HUDEP-2 (cell line): ENCODE measurements around the gene TANC1.
A peak's percentile ranks its signal among the peaks of the same experiment; 100 is the strongest.

Experiments
- DNase-seq, 76 experiments: peaks; one replicate each; lab custom pipeline; 2025; ENCODE audit not compliant: unreplicated experiment in 76 of 76; lab: John Stamatoyannopoulos, UW

TANC1 gene

DNA sequence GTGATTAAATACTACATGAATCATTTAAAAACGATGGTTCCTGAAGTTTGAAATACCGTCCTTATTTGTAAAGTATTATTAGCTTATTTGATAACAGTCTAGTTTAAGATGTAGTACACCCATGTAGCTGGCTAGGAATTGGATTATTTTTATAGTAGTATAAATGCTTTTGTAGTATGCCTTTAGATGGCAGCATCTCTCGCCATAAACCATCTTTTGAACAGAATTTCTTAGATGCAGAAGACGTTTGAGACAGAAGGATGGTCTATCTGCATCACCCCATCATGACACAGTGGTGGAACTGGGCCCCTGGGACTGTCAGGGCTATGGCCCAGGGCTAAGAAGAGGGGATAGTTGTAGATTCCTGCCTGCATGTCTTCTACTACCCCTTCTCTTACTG is 165.4 kb downstream of the TANC1 start:
- peak in 28 of 76 experiments; percentile 2 to 64 (median 25) for DNase-seq

DNA sequence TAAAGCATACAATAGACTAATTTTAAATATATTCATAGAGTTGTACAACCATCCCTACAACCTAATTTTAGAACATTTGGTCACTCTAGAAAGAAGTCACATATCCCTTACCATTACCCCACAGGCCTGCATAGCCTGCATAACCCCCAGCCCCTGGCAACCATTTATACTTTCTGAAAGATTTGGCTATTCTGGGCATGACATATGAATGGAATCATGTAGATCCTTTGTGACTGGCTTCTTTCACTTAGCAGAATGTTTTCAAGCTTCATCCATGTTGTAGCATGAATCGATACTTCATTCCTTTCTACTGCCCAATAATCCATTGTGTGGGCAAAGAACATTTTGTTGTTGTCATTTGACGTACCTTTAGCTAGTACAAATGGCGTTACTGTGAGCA is 166.5 kb downstream of the TANC1 start:
- no peak for DNase-seq

DNA sequence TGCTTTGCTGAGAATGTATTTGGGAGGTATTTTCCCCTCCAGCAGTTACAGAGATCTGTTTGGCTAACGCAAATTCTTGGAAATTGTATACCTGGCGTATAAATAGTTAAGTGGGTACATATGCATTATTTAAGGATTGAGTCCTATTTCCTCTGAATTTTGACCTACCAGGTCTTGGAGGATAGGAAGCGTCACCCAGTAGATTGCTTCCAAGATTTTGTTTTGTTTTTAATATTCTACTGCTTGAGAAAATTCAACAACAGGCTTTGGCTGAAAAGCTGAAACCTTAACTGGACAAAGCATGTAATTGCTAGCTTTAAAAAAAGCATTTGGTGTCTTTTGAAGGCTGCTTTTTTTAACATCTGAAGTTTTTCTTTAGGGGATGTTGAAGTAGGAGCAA is 168.0 kb downstream of the TANC1 start:
- no peak for DNase-seq

DNA sequence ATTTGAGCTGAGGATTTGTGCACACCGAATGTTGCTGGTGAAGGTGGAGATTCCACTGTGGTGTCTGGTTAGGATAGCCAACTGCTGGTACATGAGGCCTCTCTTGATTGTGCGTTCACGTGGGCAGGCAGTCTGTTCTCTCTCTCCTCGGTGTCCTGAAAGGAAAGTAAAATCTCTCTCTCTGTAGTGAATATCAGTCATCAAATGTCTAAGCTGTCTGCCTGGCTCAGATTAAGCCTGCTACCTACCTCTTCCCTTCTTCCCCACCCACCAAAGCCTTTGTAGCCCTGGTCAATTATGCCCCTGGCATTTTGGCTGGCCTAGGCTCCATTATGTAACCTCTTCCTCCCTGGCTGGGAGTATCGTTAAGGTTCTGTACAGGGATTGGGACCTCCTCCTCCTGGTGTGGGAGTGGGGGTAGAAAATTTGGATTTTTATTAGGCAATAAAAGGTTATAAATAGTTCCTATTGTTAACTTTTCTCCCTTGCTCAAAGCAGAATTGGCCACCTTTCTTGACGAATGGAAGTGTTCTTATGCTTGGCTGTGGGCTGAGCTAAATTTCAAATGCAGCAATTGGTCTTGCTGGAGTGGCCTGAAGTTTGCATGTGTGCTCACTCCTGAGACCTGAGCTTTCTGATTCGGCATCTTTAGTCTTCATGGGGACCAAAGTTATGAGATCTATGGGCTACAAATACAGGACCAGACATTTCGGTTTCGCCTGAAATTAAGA is 169.2 kb downstream of the TANC1 start:
- peak in 55 of 76 experiments; percentile 13 to 77 (median 37) for DNase-seq

DNA sequence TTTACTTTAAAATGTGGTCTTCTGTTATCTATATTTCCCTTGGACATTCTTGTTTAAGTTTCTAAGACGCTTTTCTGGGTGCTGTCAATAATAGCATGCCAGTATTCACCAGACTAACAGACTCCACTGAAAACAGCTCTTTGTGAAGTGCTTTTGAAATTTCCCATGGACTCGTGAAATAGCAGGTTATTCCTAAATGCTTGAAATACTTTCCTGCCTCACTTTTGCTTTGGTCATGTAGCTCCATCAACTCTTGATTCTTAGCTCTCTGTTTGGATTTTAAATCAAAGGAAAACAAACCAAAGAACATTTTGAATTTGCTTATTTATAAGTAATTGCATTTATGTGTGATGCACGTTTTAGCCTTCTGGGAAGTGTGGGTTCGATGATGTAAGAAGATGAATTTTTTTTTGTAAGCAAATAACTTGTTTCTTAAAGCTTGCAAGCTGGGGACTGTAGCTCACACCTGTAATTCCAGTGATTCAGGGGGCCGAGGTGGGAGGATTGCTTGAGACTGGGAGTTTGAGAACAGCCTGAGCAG is 170.3 kb downstream of the TANC1 start:
- DNase-seq = no peak

DNA sequence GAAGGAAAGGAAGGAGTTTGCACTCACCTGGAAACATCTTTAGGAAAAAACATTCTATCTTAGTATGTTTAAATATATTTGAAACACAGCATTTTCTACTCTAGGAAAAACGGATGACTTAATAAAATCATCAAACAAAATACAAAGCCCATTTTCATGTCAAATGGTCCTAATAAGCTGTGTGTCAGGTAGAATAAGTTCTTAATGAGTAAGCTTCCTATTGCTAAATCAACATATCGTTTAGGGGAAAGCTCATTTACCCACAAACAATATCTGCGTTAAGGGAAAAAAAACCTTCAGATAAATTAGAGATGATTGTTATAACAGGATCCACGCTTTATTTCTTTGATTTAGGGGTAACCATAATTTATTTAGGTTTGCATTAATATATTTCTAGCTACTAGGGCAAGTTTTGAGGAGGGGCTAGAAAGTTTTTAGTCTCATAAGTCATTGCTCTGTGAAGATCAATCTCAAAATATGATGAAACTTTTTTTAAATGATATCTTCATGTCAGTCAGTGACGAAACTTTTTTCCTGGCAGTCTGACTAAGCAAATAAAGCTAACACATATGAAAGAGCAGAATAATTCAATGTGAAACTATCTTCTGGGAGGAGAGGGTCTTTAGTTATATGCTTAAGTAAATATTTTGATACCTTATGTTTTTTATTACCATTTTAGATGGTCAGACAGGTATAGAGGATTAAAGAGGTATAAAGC is 170.9 kb downstream of the TANC1 start:
- DNase-seq = peak in 1 of 76 experiments; percentile 16

DNA sequence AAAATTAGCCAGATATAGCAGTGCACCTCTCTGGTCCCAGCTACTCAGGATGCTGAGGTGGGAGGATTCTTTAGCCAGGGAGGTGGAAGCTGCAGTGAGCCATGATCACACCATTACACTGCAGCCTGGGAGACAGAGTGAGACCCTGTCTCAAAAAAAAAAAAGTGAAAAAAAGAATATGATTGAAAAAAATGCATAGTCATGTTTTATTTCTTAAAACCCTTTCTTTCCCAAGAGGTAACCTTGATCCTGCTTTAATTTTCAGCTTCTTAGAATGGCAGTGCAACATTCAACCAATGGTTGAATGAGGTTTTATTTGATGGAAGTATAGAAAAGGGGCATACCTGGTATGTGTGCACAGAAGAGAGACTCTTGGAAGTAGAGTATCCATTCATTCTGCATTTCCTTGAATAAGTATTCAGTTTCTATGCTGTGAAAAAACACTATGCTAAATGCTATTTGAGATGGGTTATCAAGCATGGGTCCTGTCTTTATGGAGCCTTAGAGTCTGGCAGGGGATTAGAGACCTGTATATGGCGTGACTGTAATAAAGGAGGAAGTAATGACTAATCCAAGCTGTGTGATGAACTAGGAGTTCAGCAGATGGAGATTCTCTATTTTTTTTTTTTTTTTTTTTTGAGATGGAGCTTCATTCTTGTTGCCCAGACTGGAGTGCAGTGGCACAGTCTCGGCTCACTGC is 171.8 kb downstream of the TANC1 start:
- DNase-seq = peak in 3 of 76 experiments; percentile 18 to 29 (median 27)

DNA sequence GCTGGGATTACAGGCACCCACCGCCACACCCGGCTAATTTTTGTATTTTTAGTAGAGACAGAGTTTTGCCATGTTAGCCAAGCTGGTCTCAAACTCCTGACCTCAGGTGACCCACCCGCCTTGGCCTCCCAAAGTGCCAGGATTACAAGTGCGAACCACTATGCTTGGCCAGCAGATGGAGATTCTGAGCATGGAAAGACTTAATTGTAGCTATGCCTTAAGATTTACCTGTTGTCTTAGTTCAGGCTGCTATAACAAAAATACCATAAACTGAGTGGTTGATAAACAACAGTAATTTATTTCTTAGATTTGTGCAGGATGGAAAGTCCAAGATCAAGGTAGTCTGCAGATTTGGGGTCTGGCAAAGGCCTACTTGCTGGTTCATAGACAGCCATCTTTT is 172.4 kb downstream of the TANC1 start:
- peak in 9 of 76 experiments; percentile 14 to 46 (median 30) for DNase-seq

DNA sequence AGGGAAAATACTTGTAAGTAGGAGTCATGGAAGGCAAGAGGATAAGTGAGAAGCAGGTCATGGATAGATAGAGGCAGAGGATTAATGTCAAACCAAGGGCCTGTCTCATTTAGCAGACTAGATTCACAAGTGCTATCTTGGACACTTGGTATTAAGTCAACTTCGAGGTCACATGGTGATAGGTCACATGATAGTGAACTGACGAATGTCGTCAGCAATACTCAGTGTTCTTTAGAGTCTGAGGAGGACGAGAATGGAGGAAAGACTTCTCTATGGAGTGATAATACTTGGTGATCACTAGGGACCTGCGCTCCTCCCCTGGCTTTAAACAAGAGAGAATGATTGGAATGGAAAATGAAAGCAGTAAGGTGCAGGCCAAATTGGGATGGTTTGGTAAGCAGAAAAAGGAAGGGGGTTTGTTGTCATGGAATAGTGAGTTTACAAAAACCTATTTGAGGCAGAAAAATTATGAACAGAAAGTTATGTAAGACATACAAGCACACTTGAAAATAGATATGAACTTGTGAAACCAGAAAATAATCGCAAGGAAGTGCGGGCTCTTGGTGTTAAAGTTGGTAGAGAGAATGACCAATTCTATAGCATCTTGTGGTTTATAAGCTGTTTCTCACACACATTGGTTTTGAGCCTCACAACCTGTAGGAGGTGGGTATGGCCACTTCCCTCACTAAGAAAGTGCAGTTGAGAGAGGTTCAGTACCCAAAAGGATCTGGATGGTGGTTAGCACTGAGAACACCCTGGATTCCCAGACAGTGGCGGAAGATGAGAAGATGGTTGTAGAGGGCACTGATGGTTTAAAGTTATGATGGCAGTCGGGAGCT is 176.6 kb downstream of the TANC1 start:
- DNase-seq = peak in 1 of 76 experiments; percentile 33

DNA sequence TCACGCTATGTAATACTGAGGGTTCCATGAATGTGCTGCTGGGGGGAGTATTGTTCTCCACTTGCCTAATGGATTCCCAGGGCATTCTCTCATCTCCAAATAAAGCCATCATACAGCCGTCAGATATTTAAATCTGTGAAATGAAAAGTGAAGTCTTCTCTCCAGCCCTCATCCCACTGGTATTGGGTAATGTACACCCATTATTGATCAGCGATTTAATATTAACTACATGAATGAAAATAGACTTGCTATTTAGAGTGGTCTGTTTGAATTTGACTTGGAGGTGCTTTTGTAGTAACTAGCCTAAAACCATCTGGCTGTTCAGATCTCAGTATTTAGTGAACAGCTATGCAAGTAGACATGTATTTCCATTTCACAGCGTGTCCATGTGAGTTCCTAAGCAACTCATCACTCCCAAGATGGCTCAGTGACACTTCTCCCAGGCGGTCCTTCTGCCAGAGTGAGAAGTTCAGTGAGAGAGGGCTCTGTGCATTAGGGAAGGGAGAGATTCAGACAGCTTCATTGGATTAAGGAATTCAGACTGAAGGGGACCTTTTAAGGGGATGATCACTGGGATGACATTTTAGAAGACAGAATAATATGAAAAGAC is 177.4 kb downstream of the TANC1 start:
- no peak for DNase-seq

DNA sequence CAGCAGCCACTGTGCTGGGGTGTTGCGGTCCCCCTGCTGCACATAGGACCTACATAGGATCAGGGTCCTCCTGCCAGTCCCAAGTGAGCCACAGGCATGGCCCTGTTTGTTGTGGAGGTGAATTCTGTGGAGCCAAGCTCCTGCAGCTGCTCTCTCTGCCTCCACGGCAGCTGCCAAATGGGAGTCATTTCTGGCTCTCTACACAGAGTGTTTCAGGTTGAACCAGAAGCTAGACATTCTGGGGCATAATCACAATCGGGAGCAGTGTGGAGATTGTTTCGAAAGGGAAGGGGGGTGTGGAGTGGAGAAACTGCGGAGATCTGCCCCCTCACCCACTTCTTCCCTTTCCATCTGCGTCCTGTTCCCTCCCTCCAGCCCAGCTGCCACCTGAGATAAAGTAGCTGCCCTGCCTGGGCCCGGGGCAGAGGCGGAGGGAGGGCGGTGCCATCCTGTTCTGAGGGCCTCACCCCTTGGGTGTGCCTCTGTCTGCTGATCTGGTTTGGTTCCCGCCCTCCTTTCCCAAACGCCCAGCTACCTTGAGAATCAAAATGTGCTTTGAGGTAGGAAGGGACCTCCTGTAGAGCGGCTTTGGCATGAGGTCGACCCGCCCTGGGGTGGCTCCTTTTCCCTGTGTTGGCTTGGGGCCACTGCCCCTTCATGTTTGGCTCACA is 178.7 kb downstream of the TANC1 start:
- DNase-seq = peak in 74 of 76 experiments; percentile 61 to 97 (median 93)

DNA sequence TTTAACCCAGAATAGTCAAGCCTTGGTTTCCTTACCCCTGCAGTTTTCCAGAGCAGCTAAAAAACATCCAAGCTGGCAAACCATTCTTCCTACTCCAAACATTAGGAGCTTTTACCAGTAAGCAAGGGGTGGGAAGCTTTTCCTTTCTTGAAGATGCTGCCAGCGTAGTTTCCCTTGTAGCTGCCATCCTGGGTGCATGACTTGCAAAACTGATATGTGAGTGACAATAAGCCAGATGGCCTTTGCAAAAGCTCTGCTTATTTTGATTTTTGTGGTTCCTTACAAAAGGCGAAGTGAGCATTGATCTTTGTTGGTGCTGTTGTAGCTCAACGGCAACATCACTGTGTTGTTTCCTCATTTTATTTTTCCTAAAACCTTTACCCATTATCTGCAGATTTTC is 179.2 kb downstream of the TANC1 start:
- peak in 6 of 76 experiments; percentile 34 to 54 (median 50) for DNase-seq

DNA sequence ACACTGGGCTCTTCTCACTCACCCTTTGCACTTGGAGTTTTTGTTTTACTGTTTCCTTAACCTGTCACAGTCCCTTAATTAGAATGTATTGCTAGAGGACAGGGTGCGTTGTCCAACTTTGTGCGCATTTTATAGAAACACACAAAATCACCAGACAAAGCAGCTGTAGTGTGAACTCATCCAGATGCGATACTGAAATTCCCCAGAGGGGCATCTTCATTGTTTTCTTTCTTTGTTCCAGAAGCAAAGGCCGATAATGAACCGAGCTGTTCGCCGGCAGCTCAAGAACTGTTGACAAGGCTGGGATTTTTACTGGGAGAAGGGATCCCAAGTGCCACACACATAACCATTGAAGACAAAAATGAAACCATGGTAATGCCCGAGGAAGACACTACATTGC is 180.5 kb downstream of the TANC1 start:
- no peak for DNase-seq

DNA sequence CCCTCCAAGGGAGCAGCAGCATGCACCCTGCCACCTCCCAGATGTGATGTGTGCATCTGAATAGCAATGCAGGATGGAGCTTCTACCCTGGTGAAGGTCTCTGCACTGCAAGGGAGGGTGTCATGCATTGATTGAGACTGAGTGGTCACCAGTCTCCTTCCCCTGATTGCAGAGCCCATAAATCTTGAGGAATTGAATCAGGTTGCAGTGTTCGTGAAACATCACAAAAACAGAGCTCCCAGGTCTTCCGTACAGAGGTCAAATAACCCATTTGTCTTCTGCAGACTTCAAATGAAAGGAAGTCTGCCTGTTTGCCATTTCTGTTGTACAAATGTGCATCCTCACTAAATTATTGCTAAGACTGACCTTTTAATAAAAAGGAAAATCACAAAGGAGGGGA is 181.3 kb downstream of the TANC1 start:
- no peak for DNase-seq

DNA sequence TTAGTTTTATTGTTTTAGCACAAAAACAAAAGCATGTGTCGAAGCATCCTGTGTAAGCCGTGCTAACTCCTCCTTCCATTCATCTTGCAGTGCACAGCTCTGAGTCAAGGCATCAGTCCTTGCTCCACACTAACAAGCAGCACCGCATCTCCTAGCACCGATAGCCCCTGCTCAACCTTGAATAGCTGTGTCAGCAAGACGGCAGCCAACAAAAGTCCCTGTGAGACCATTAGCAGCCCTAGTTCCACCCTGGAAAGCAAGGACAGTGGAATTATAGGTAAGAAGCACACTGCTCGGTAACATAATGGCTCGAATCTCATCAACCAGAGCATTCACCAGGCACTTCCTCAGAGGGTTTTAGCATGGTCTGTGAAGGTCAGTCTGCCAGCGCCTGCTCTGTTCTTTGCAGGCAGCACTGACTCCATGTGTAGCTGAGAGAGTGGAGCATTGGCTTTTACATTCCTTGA is 181.9 kb downstream of the TANC1 start:
- no peak for DNase-seq

DNA sequence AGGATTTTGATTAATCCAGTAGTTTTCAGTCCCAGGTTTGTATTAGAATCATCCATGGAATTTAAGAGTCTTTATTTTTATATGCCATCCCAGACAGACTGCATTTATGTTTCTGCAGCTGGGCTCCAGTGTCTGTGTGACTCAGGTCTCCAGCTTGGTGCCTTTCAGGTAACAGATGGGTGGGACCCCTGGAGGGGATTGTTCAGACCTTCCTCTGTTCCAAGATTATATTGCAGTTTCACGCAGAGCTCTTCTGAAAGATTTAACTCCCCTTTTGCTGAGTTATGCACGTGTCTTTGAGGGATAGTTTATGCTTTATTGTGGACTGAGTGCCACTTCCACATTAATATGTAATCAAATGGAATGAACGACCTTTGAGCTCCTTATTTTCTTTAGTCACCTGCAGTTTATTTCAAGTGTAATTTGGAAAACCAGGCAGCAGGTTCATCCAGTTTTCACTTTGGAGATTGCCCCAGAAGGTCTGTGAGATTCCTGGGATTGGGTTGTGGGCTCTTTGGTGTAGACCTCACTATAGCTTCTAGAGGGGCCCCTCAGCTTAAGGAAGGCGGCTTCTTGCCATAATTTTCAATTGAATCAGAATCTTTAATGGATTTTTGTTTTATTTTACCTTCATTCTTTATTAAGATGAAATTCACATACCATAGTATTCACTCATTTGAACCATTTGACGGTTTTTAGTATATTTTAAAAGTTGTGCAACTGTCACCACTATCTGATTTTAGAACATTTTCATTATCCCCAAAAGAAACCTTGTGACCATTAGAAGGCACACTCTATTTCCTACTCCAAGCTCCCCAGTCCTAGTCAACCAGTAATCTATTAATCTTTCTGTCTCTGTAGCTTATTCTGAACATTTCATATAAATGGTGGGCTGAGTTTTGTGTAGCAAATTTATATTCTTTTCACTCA is 183.0 kb downstream of the TANC1 start:
- peak in 1 of 76 experiments; percentile 53 for DNase-seq

DNA sequence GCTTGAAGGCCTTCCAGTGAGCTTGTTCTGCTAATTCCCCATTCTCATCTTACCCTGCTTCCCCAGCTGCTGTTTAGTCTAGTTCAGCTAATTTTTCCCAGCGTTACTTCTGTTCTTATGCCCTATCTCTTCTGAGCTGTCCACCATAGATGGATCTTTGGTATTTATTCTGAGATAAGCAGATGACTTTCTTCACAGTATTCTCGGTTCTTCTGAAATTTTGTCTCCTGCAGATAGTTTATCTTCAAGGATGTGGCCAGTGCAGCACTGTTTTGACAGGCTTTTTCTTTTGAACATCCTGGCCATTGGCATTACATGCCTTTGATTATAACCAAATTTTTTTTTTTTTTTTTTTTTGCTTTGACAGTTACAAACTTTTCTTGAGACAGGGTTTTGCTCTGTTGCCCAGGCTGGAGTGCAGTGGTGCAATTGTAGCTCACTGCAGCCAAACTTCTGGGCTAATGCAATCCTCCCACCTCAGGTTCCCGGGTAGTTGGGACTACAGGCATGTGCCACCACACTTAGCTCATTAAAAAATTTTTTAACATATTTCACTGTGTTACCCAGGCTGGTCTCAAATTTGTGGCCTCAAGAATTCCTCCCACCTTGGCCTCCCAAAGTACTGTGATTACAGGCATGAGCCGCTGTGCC is 183.8 kb downstream of the TANC1 start:
- peak in 66 of 76 experiments; percentile 11 to 94 (median 50) for DNase-seq

DNA sequence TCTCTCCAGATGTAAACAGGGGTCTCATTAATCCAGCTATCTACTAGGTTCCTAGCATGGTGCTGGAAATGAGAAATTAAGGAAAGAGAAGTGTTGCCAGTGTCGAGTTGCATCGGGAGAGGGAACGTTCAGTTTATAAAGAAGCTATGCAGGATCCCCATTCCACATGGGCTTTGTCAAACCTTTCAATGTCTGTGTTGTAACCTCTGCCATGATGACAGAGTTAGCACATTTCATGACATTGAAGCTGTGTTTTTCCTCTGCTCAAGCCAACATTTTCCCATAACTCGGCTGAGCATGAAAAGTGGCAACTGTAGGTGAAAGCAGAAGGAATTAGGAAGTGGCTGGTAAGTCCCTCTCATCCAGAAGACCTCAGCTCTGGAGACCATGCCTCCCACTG is 184.6 kb downstream of the TANC1 start:
- no peak for DNase-seq
